Keratinocyte (primary cell): ENCODE measurements around the gene CACNB4. TPM values are rescaled to one million over a fixed set of nuclear protein-coding genes. Genes with fewer than 3 reads are reported as not detected.

Source experiments
- DNase-seq: peaks from one replicate; pipeline ENCODE4 v3.0.0-alpha.2; 2011; ENCODE audit warnings: low read depth, missing footprints, low spot score
- FAIRE-seq: peaks from 2 replicates; lab custom pipeline; 2011; peaks lifted over from hg19 to GRCh38; lab: Jason Lieb, UNC
- H2AFZ ChIP-seq: 2 replicates; pipeline ENCODE4 v1.6.0; 2012; ENCODE audit warnings: low read length, control low read depth, inconsistent platforms; ENCODE audit not compliant: control insufficient read depth
- H3K27ac ChIP-seq: 2 replicates; pipeline ENCODE4 v1.5.1; 2011; ENCODE audit warnings: low read length; ENCODE audit not compliant: control insufficient read depth, insufficient read depth
- H3K27me3 ChIP-seq: 3 replicates; pipeline ENCODE4 v1.6.0; 2011; ENCODE audit warnings: low read length; ENCODE audit not compliant: control insufficient read depth, insufficient read depth; ENCODE audit errors: extremely low read depth
- H3K36me3 ChIP-seq, 2 experiments: 2 replicates in 1 of 2; 3 replicates in 1 of 2; pipeline ENCODE4 v1.5.1; 2011; ENCODE audit warnings: low read length in 2 of 2, mild to moderate bottlenecking in 1 of 2; ENCODE audit not compliant: control insufficient read depth in 2 of 2, insufficient read depth in 2 of 2; ENCODE audit errors: extremely low read depth in 1 of 2
- H3K4me1 ChIP-seq: 3 replicates; pipeline ENCODE4 v1.5.1; 2011; ENCODE audit warnings: low read length; ENCODE audit not compliant: control insufficient read depth, insufficient read depth; ENCODE audit errors: extremely low read depth
- H3K4me2 ChIP-seq: 3 replicates; pipeline ENCODE4 v1.6.0; 2011; ENCODE audit warnings: low read depth, low read length; ENCODE audit not compliant: control insufficient read depth, insufficient read depth; ENCODE audit errors: extremely low read depth
- H3K4me3 ChIP-seq, 3 experiments: fragments of 200-600 bp in 1 of 3; sonication (generic) in 1 of 3; 2 replicates in 2 of 3; 3 replicates in 1 of 3; pipeline ENCODE4 v1.5.1; 2011 to 2016; ENCODE audit warnings: low read length in 3 of 3, mild to moderate bottlenecking in 3 of 3, control low read depth in 2 of 3, inconsistent platforms in 1 of 3, low read depth in 1 of 3, mixed read lengths in 1 of 3, mixed run types in 1 of 3, moderate library complexity in 1 of 3; ENCODE audit not compliant: control insufficient read depth in 2 of 3, insufficient read depth in 2 of 3; ENCODE audit errors: extremely low read depth in 1 of 3
- H3K79me2 ChIP-seq: 2 replicates; pipeline ENCODE4 v1.6.0; 2012; ENCODE audit warnings: low read length; ENCODE audit not compliant: control insufficient read depth, insufficient read depth
- H3K9ac ChIP-seq: 3 replicates; pipeline ENCODE4 v1.6.0; 2011; ENCODE audit warnings: low read length; ENCODE audit not compliant: control insufficient read depth, insufficient read depth; ENCODE audit errors: extremely low read depth
- H3K9me1 ChIP-seq: 3 replicates; pipeline ENCODE4 v1.6.0; 2011; ENCODE audit warnings: low read length; ENCODE audit not compliant: control insufficient read depth, insufficient read depth; ENCODE audit errors: extremely low read depth
- H3K9me3 ChIP-seq: 2 replicates; pipeline ENCODE4 v1.5.1; 2012; ENCODE audit warnings: low read depth, low read length; ENCODE audit not compliant: control insufficient read depth
- H4K20me1 ChIP-seq: 3 replicates; pipeline ENCODE4 v1.6.0; 2011; ENCODE audit warnings: low read length; ENCODE audit not compliant: control insufficient read depth, insufficient read depth; ENCODE audit errors: extremely low read depth
- CTCF ChIP-seq, 3 experiments: IDR thresholded peaks in 1 of 3; conservative IDR thresholded peaks in 1 of 3; optimal IDR thresholded peaks in 1 of 3; 2 replicates in 2 of 3; 3 replicates in 1 of 3; pipeline versions ENCODE3 to v1.5.1; 2011; ENCODE audit warnings: low read length in 3 of 3, mild to moderate bottlenecking in 3 of 3, moderate library complexity in 2 of 3, control low read depth in 1 of 3, inconsistent platforms in 1 of 3; ENCODE audit not compliant: insufficient read depth in 2 of 3; ENCODE audit errors: extremely low read depth in 1 of 3
- EZH2 ChIP-seq: IDR thresholded peaks from one replicate; pipeline ENCODE4 v1.6.1; 2012; ENCODE audit warnings: inconsistent platforms, mild to moderate bottlenecking, low read length, moderate library complexity
- dilution Hi-C: fragments of 300-500 bp; cut with MboI; formaldehyde crosslinking; loops from one replicate; pipeline ENCODE4 v1.7.0; 2020; ENCODE audit warnings: low sequenced_read_pairs; ENCODE audit not compliant: extremely low pct_ligation_motif_present
- polyA plus RNA-seq, 5 experiments: library from polyadenylated mRNA; depleted of rRNA in 3 of 5; stranded (reverse) in 3 of 5; stranded (forward) in 1 of 5; unstranded in 1 of 5; fragments of >200 nt; gene quantifications; 1 replicate in 1 of 5; 2 replicates in 3 of 5; 3 replicates in 1 of 5; pipeline versions ENCODE4 v1.2.1 to v1.2.3, GENCODE V29; 2011 to 2012; ENCODE audit warnings: missing spikeins in 2 of 5, low read depth in 1 of 5, low replicate concordance in 1 of 5

CACNB4 gene
- polyA plus RNA-seq, 1 donor (not counting 4 experiments of a cell fraction or from before 2014, with no cell fraction given) = 0.30 TPM

- no peaks in the 10 kb centered on the region for H4K20me1 ChIP-seq
- TF ChIP-seq EZH2 (no peak), CTCF (optimal IDR thresholded peaks at IDR 0.05 in 1 of 3, IDR thresholded peaks at IDR 0.05 in 1 of 3, conservative IDR thresholded peaks at IDR 0.05 in 1 of 3; ENCODE audit: extremely low read depth in 1 of 3, insufficient read depth in 2 of 3, low read length in 3 of 3) (no peak)
- FAIRE-seq (no peak), DNase-seq (no peak)
- no peaks in the 10 kb centered on the region for H3K9me1 ChIP-seq
- no peak overlapping the region for H3K4me2 ChIP-seq
- H3K27me3 ChIP-seq = no peaks in the 10 kb centered on the region
- H3K9ac ChIP-seq = no peak overlapping the region
- H3K4me3 ChIP-seq = no peak overlapping the region
- H3K4me1 ChIP-seq = peaks cover 11% of the 10 kb centered on the region
- no peak overlapping the region for H3K27ac ChIP-seq
- H3K79me2 ChIP-seq = no peaks in the 10 kb centered on the region
- dilution Hi-C loops = no loop called here
- no peak overlapping the region for H2AFZ ChIP-seq
- no peaks in the 10 kb centered on the region for H3K36me3 ChIP-seq
- no peaks in the 10 kb centered on the region for H3K9me3 ChIP-seq
Observed at GRCh38 chr2:151931030-151931611, 167.7 kb downstream of the CACNB4 start.

DNA sequence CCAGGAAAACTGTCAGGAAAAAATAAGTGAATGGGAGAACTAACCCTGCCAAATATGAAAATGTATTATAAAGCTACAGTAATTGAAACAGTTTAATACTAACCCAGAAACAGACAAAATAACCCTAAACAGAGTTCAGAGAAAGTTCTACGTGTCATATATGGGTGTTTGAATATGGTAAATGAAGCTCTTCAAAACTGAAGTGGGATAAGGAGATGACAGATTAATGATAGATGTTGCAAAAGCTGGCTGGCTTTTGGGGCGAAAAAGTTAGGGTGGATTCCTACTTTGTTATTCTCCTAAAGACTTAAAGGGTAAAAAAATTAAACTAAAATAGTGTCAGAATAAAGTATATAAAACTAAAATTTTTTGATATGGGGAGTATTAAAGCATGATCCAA lies 168.8 kb downstream of the CACNB4 start:
- no peak overlapping the region for H3K27ac ChIP-seq

More for the DNA sequence above, 168.8 kb downstream of the CACNB4 start:
- peaks cover 11% of the 10 kb centered on the region for H3K4me1 ChIP-seq
- H3K9me3 ChIP-seq = no peaks in the 10 kb centered on the region
- no peaks in the 10 kb centered on the region for H3K9me1 ChIP-seq
- dilution Hi-C loops = no loop called here
- TF ChIP-seq EZH2 = no peak
- no peak for TF ChIP-seq CTCF (optimal IDR thresholded peaks at IDR 0.05 in 1 of 3, IDR thresholded peaks at IDR 0.05 in 1 of 3, conservative IDR thresholded peaks at IDR 0.05 in 1 of 3; ENCODE audit: extremely low read depth in 1 of 3, insufficient read depth in 2 of 3, low read length in 3 of 3)
- no peaks in the 10 kb centered on the region for H3K36me3 ChIP-seq
- no peaks in the 10 kb centered on the region for H3K79me2 ChIP-seq
- no peak overlapping the region for H3K4me3 ChIP-seq
- H3K4me2 ChIP-seq = no peak overlapping the region
- DNase-seq (no peak), FAIRE-seq (no peak)
- no peaks in the 10 kb centered on the region for H4K20me1 ChIP-seq
- H3K9ac ChIP-seq = no peak overlapping the region
- no peaks in the 10 kb centered on the region for H3K27me3 ChIP-seq
- no peak overlapping the region for H2AFZ ChIP-seq
